Measurements from ENCODE around the gene SLC12A8.

SLC12A8 gene

DNA sequence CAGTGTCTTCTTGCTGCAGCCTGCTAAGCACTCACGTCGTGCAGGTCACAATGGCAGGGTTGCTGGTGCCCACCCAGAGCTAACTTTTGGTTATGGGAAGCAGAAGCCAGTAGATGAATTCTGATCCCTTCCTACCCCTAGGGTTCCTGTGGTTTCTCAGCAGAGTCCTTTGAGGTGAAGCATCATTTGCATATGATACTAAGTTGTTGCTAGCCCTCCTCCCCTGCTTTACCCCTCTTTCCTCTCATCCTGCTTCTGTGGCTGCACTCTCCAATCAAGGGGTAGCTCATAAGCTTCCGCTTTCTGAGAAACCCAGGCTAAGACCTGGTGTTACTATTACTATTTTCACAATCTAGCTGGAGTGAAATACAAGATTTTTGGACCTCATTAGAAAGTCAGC lies 134.7 kb downstream of the SLC12A8 start:
- Mint-ChIP-seq H3K36me3 (peaks cover 0 to 2% of the 10 kb centered on the region in 2 donors), H3K9me3 (no peaks in the 10 kb centered on the region), H3K4me1 (peaks cover 4 to 8% of the 10 kb centered on the region in 2 donors), H3K27me3 (no peaks in the 10 kb centered on the region), H3K4me3 (no peak overlapping the region), H3K27ac (no peak overlapping the region)
- ATAC-seq (replicated peaks) (no peak), DNase-seq (no peak)

DNA sequence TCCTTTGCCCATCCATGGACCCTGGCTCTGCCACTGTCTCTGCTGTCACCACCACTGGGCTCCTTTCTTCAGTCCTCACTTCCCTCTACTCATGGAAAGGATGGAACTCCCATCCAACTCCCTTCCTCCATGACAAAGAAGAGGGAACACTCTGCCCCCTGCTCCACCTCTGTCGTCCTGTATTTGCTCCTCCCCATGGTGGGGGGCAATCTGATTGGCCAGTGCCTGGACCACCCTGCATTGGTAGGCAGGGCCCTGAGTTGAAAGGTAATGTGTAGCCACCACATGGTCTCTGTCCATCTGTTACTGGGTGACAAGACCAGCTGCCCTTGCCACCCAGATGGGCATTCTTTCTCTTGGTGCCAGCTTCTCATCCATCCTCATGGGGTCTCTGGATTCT lies 136.1 kb downstream of the SLC12A8 start:
- peaks cover 4 to 8% of the 10 kb centered on the region in 2 donors for H3K4me1 Mint-ChIP-seq
- H3K27me3 Mint-ChIP-seq: no peaks in the 10 kb centered on the region
- peaks cover 0 to 2% of the 10 kb centered on the region in 2 donors for H3K36me3 Mint-ChIP-seq
- no peak overlapping the region for H3K4me3 Mint-ChIP-seq
- no peaks in the 10 kb centered on the region for H3K9me3 Mint-ChIP-seq
- ATAC-seq (replicated peaks) (no peak), DNase-seq (no peak)
- H3K27ac Mint-ChIP-seq: no peak overlapping the region

GRCh38 chr3:125075738-125076137 lies 136.8 kb downstream of the SLC12A8 start:
- H3K4me1 Mint-ChIP-seq: peaks cover 4 to 8% of the 10 kb centered on the region in 2 donors
- H3K27ac Mint-ChIP-seq: no peak overlapping the region
- DNase-seq: no peak
- H3K36me3 Mint-ChIP-seq: peaks cover 0 to 2% of the 10 kb centered on the region in 2 donors
- no peak overlapping the region for H3K4me3 Mint-ChIP-seq
- no peaks in the 10 kb centered on the region for H3K27me3 Mint-ChIP-seq
- no peaks in the 10 kb centered on the region for H3K9me3 Mint-ChIP-seq
- no peak for ATAC-seq (replicated peaks)

DNA sequence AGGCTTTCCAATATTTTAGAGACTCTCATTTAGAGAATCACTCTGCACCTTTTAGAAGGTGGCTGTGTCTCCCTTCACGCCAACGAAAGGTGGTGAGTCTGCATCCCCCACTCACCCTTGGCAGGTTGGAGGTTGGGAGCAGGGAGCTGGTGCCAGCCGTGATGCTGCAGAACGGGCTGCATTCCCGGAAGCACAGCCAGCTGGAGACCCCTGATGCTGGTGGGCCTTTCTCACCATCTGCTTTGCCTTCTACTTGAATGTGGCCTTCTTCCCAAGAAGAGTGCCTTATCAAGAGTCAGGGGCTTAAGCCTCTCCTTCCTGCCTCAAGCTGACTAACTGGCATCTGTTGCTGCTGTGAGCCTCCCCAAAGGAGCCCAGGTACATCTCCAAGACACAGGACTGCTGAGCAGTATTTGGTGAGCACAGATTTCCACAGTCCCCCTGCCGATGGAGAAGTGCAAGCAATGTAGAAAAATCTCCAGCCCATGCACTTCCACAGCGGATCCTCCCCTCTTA lies 139.1 kb downstream of the SLC12A8 start:
- no peak for DNase-seq
- ATAC-seq (replicated peaks): no peak
- H3K4me3 Mint-ChIP-seq: no peak overlapping the region
- peaks cover 12 to 19% of the 10 kb centered on the region in 2 donors for H3K4me1 Mint-ChIP-seq
- H3K27ac Mint-ChIP-seq: no peak overlapping the region
- H3K9me3 Mint-ChIP-seq: no peaks in the 10 kb centered on the region
- no peaks in the 10 kb centered on the region for H3K36me3 Mint-ChIP-seq
- no peaks in the 10 kb centered on the region for H3K27me3 Mint-ChIP-seq

GRCh38 chr3:125072749-125073389 lies 139.7 kb downstream of the SLC12A8 start:
- Mint-ChIP-seq H3K4me3 (no peak overlapping the region), H3K9me3 (no peaks in the 10 kb centered on the region), H3K4me1 (peaks cover 9 to 15% of the 10 kb centered on the region in 2 donors), H3K36me3 (no peaks in the 10 kb centered on the region), H3K27me3 (no peaks in the 10 kb centered on the region), H3K27ac (no peak overlapping the region)
- no peak for DNase-seq
- ATAC-seq (replicated peaks): peak in 1 of 2 donors; percentile 42

GRCh38 chr3:125072301-125072700 lies 140.2 kb downstream of the SLC12A8 start:
- DNase-seq (no peak), ATAC-seq (replicated peaks) (no peak)
- no peak overlapping the region for H3K4me3 Mint-ChIP-seq
- H3K4me1 Mint-ChIP-seq: peaks cover 8 to 11% of the 10 kb centered on the region in 2 donors
- no peaks in the 10 kb centered on the region for H3K36me3 Mint-ChIP-seq
- no peaks in the 10 kb centered on the region for H3K27me3 Mint-ChIP-seq
- H3K9me3 Mint-ChIP-seq: no peaks in the 10 kb centered on the region
- no peak overlapping the region for H3K27ac Mint-ChIP-seq

GRCh38 chr3:125069968-125070745 lies 142.4 kb downstream of the SLC12A8 start:
- no peak for ATAC-seq (replicated peaks)
- Mint-ChIP-seq H3K27ac (no peak overlapping the region), H3K9me3 (no peaks in the 10 kb centered on the region)

GRCh38 chr3:125069452-125069851 lies 143.1 kb downstream of the SLC12A8 start:
- no peak overlapping the region for H3K27ac Mint-ChIP-seq
- H3K4me3 Mint-ChIP-seq: no peak overlapping the region
- H3K9me3 Mint-ChIP-seq: peaks cover 0 to 2% of the 10 kb centered on the region in 2 donors
- ATAC-seq (replicated peaks) (peak; percentile 51 to 73), DNase-seq (no peak)
- H3K27me3 Mint-ChIP-seq: peaks cover 3 to 4% of the 10 kb centered on the region in 2 donors
- peaks cover 8 to 11% of the 10 kb centered on the region in 2 donors for H3K4me1 Mint-ChIP-seq
- peaks cover 0 to 4% of the 10 kb centered on the region in 2 donors for H3K36me3 Mint-ChIP-seq

More at GRCh38 chr3:125069968-125070745, 142.4 kb downstream of the SLC12A8 start:
- Mint-ChIP-seq H3K4me1 (peaks cover 8 to 11% of the 10 kb centered on the region in 2 donors), H3K36me3 (no peaks in the 10 kb centered on the region), H3K4me3 (no peak overlapping the region), H3K27me3 (no peaks in the 10 kb centered on the region)
- DNase-seq: no peak

GRCh38 chr3:125068265-125068664 lies 144.3 kb downstream of the SLC12A8 start:
- ATAC-seq (replicated peaks) (no peak), DNase-seq (no peak)
- Mint-ChIP-seq H3K27me3 (peaks cover 11 to 13% of the 10 kb centered on the region in 2 donors), H3K27ac (no peak overlapping the region), H3K36me3 (peaks cover 0 to 7% of the 10 kb centered on the region in 2 donors), H3K4me3 (no peak overlapping the region), H3K4me1 (peaks cover 8 to 11% of the 10 kb centered on the region in 2 donors), H3K9me3 (peaks cover 0 to 3% of the 10 kb centered on the region in 2 donors)

DNA sequence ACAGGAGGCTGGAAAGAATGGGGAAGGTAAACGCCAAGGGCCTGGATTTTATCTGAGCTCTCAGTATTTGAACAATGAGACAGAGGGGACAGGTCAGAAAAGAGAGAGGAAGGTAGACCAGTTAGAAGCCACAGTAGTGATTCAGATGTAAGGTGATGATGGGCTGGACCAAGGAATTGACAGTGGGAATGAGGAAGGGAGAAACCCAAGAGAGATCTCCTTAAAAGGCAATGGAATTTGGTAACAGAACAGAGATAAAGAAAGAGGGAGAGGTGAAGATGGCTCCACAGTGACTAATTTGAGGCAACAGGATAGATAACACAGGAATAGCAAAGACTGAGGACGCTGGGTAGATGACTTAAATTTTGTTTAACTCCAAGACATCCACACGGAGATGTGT lies 145.3 kb downstream of the SLC12A8 start:
- H3K4me3 Mint-ChIP-seq: no peak overlapping the region
- DNase-seq (no peak), ATAC-seq (replicated peaks) (no peak)
- peaks cover 8 to 11% of the 10 kb centered on the region in 2 donors for H3K4me1 Mint-ChIP-seq
- H3K9me3 Mint-ChIP-seq: peaks cover 0 to 3% of the 10 kb centered on the region in 2 donors
- peaks cover 15 to 16% of the 10 kb centered on the region in 2 donors for H3K27me3 Mint-ChIP-seq
- no peak overlapping the region for H3K27ac Mint-ChIP-seq
- H3K36me3 Mint-ChIP-seq: peaks cover 0 to 7% of the 10 kb centered on the region in 2 donors

DNA sequence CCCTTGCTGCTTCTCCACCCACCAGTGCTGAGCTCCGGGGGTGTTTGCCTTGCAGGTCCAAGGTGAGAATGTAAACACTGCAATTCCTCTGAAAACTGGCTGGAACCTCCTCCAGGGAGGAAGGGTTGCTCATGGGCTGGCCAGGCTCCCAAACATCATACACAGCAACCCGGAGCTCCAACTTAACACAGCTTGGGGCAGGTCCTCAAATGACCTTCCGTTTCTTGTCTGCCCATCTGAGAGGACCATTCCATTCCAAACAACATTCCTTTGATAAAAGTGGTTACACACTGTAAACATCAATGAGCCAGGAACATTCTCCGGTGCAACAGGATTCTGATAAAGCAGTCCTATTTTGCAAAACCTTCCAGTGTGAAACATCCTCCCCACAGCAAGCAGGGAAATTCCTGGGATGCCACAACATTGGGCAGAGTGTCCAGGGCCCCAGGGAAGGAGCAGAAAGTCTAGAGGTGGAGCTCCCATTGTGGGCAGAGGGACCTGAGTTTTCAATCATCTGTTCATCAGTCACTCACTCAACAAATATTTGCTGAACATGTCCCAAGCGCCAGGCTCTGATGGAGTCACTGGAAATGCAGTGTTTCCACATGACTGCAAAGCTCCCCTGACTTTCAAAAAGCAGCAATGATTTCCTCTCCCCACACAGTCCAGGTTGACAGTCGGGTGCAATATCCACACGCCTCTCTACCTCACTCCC lies 149.5 kb downstream of the SLC12A8 start:
- Mint-ChIP-seq H3K27ac (no peak overlapping the region), H3K27me3 (peaks cover 35% of the 10 kb centered on the region in 2 donors), H3K36me3 (peaks cover 0 to 7% of the 10 kb centered on the region in 2 donors), H3K4me1 (no peaks in the 10 kb centered on the region), H3K9me3 (peaks cover 0 to 3% of the 10 kb centered on the region in 2 donors), H3K4me3 (no peak overlapping the region)
- DNase-seq: no peak
- no peak for ATAC-seq (replicated peaks)

- Mint-ChIP-seq H3K27me3 (peaks cover 35 to 41% of the 10 kb centered on the region in 2 donors), H3K4me1 (no peaks in the 10 kb centered on the region)
- ATAC-seq (replicated peaks): no peak
Measured at GRCh38 chr3:125061646-125062045, 150.9 kb downstream of the SLC12A8 start.

GRCh38 chr3:125061170-125061569 lies 151.4 kb downstream of the SLC12A8 start:
- Mint-ChIP-seq H3K27ac (no peak overlapping the region), H3K4me3 (no peak overlapping the region), H3K27me3 (peaks cover 35 to 41% of the 10 kb centered on the region in 2 donors), H3K9me3 (peaks cover 0 to 3% of the 10 kb centered on the region in 2 donors), H3K4me1 (no peaks in the 10 kb centered on the region), H3K36me3 (peaks cover 0 to 7% of the 10 kb centered on the region in 2 donors)
- no peak for ATAC-seq (replicated peaks)
- DNase-seq: no peak

More at GRCh38 chr3:125061646-125062045, 150.9 kb downstream of the SLC12A8 start:
- no peak for DNase-seq
- Mint-ChIP-seq H3K27ac (no peak overlapping the region), H3K9me3 (peaks cover 0 to 3% of the 10 kb centered on the region in 2 donors), H3K4me3 (no peak overlapping the region), H3K36me3 (peaks cover 0 to 7% of the 10 kb centered on the region in 2 donors)
